Measurements from ENCODE around the gene GNLY.

GRCh38 chr2:85723707-85724360 is 29.7 kb downstream of the GNLY start:
- TF ChIP-seq CTCF (IDR thresholded peaks at IDR 0.05; ENCODE audit: insufficient read depth, low read depth, low read length) = no peak
- TF ChIP-seq EZH2 (IDR thresholded peaks at IDR 0.05; ENCODE audit: insufficient read depth, low read length) = no peak

All from astrocyte (in vitro differentiated cells and primary cell).